NCI-H146 (cell line): Measurements from ENCODE around the gene RNASET2.
"Not testable (repeated sequence)": the region's sequence is repeated elsewhere in the genome, so short reads cannot be mapped to it uniquely, and the experiment has no call there.

Source experiments
- DNase-seq: peaks from one replicate; lab custom pipeline; 2025; lab: John Stamatoyannopoulos, UW

The RNASET2 gene

GRCh38 chr6:166970091-166970490 lies 13.7 kb upstream of the RNASET2 start:
- DNase-seq = no peak

DNA sequence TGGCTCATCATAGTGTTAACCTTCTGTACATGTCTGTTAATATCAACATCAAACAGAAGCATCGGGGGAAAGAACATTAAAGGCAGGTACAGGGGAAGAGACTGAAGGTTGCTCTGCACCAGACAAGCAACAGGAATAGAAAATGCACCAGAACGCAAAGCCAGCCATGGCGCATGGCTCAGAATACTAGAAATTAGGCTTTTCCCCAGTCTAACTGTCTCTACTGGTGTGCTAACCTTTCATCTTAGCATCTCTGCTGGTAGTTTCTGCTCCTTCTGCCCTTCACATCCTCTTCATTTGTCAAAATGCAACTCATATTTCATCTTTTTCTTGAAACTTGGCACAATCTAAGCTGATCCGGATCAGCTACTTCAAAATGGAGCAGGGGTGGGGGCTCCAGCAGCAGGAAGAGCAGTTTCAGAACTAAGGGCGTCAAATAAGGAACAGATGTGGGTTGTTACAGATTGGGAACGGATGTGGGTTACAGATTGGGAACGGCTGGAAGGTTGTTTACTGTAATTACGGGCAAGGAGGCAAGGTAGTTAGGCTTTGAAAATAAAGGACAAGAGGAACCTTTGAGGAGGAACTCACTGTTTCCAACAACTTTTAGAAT lies 13.1 kb upstream of the RNASET2 start:
- DNase-seq = no peak

- DNase-seq = no peak
Observed at GRCh38 chr6:166966268-166966667, 9.9 kb upstream of the RNASET2 start.

DNA sequence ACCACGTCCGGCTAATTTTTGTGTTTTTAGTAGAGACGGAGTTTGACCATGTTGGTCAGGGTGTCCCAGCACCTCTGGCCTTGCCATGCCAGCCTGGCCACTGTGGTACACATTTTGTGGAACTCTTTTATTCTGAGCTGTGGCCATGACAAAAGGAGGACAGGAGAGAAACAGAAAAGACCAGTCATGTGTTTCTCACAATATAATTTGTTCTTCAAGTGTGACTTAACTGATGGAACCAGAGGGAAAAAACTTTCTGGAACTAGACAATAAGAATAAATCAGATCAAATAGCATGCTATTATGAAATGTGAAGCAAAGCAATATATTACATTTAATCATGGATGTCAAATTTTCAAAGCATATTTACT lies 4.2 kb upstream of the RNASET2 start:
- DNase-seq = no peak

DNA sequence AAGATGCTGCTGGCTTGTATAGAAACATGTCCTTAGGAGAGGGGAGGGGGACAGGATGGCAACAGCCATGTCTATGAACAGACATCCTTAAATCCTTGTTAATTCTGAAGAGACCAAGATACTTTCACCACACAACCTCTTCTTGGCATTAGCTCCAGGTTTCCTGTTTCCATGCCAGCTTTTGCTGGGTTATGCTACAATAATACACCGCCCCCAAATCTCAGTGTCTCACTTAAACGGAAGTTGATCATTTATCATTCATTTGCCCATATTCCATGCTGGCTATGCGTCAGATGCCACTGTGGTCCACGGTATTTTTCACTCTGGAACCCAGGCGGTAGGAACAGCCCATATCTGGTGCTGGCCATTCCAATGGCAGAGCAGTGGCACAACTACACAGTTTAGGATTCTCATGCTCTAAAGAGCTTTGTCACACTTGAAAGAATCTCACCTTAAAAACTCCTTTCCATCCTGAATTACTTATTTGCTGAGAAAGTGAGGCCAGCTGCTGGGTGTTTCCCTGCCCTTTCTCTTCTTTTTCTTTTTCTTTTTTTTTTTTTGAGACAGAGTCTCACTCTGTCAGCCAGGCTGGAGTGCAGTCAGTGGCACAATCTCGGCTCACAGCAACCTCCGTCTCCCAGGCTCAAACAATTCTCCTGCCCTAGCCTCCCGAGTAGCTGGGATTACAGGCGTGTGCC lies 3.7 kb upstream of the RNASET2 start:
- DNase-seq = no peak

DNA sequence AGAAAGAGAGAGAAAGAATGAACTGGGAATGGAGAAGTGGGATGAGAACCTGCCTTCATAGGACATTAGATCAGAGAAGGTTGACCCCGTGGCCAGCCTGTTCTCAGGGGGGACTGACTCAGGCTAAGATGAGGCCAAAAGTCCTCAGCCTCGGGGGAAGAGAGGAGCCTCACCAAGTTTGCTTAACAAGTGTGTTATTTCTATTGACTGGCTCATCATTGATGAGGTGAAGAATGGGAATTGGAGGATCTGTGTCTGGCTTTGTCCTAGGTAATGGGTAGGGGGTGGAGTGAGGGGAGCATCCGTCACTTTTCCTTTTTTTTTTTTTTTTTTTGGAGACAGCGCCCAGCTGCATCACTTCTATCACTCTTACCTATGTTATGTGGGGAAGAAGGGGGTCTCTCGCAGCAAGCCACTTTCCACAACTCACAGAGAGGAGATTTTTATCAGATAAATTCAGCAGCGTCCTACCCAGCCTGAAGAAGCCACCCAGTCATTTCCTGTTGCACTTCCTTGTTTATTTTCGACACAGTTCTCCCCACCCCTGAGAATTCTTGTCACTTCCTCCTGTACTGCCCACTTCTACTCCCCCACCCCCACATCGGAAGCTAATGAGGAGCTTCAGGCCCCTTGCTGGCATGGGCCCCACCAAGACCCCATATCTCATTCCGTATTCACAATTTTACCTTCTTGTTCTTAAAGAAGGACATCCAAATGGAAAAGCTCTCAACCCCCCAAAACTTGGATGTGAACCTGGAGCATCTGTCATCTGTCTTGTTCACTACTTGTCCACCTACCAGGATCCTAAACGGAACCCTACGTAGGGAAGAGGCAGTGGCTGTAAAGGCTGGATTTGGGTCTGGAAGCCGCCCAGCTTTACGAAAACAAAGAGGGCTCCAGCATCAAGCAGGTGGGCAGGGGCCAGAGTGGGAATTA lies 2.8 kb upstream of the RNASET2 start:
- DNase-seq = no peak

GRCh38 chr6:166957805-166958076 lies 1.4 kb upstream of the RNASET2 start:
- peak; percentile 27 for DNase-seq

- DNase-seq = peak; percentile 89
Observed at GRCh38 chr6:166957087-166957804, 896 bp upstream of the RNASET2 start.

- DNase-seq = peak; percentile 88
Observed at GRCh38 chr6:166955865-166956443, 396 bp downstream of the RNASET2 start.

DNA sequence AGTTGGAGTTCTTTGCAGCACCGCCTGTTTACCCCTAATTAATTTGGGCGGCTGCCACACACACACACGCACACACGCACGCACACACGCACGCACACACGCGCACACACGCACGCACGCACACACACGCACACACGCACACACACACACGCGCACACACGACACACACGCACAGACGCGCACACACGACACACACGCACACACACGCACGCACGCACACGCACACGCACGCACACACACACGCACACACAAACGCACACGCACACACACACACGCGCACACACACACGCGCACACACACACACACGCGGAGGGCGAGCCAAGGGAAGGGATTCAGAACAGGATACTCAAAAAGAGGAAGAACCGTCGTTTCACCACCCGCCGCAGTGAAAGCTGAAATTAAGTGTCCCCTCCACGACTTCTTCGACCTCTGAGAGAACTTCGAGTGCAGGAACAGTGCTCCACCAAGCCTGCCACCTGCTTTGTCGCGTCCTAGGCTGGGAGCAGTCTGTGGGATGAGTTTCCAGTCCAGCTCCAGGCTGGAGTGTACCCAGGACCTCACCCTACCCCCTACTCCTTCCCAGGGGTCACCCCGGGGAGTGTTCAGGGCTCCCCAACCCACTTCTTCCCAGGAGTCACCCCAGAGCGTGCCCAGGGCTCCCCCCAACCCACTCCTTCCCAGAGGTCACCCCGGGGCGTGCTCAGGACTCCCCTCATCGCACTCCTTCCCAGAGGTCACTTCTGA lies 1.1 kb downstream of the RNASET2 start:
- no peak for DNase-seq

- no peak for DNase-seq
Observed at GRCh38 chr6:166954118-166954713, 2.1 kb downstream of the RNASET2 start.

- no peak for DNase-seq
Observed at GRCh38 chr6:166952567-166953486, 3.5 kb downstream of the RNASET2 start.

DNA sequence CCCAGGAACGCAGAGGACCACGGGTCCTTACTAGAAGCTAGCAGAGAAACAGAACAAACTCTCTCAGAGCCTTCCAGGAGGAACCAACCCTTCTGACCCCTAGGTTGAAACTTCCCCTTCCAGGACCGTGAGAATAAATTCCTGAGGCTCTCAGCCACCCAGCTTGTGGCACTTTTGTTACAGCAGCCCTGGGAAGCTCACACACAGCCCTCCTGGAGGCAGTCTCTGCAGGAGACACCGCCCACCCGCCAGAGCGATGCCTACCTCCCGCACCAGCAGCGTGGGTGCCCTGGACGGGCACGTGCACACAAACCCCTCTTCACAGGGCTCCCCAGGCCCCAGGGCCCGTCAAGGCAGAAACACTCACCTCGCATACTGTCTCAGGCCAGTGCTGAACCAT lies 4.2 kb downstream of the RNASET2 start:
- no peak for DNase-seq

DNA sequence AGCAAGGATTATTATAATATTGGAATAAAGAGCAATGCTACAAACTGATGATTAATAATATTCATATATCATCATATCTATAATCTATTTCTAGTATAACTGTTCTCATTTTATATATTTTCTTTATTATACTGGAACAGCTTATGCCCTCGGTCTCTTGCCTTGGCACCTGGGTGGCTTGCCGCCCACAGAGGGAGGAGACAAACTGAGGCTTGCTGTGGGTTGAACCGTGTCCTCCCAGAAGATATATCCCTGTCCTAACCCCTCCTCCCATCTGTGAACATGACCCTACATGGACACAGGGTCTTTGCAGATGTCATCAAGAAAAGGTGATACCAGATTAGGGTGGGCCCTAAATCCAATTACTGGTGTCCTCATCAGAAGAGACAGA lies 4.7 kb downstream of the RNASET2 start:
- no peak for DNase-seq

DNA sequence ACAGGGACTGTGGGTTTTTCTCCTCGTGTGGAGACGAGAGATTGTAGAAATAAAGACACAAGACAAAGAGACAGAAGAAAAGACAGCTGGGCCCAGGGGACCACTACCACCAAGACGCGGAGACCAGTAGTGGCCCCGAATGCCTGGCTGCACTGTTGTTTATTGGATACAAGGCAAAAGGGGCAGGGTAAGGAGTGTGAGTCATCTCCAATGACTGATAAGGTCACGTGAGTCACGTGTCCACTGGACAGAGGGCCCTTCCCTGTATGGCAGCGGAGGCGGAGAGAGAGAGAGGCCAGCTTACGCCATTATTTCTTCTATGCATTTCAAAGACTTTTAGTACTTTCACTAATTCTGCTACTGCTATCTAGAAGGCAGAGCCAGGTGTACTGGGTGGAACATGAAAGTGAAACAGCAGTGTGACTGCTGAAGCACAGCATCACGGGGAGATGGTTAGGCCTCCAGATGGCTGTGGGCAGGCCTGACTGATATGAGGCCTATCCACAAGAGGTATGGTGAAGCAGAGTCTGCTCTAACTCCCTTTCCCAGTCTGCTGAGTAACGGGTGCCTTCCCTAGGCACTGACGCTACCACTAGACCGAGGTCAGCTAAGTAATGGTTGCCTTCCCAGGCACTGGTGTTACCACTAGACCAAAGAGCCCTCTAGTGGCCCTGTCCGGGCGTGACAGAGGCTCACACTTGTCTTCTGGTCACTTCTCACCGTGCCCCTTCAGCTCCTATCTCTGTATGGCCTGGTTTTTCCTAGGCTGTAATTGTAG lies 5.3 kb downstream of the RNASET2 start:
- peak; percentile 67 for DNase-seq

- no peak for DNase-seq
Observed at GRCh38 chr6:166950443-166950821, 5.9 kb downstream of the RNASET2 start.

DNA sequence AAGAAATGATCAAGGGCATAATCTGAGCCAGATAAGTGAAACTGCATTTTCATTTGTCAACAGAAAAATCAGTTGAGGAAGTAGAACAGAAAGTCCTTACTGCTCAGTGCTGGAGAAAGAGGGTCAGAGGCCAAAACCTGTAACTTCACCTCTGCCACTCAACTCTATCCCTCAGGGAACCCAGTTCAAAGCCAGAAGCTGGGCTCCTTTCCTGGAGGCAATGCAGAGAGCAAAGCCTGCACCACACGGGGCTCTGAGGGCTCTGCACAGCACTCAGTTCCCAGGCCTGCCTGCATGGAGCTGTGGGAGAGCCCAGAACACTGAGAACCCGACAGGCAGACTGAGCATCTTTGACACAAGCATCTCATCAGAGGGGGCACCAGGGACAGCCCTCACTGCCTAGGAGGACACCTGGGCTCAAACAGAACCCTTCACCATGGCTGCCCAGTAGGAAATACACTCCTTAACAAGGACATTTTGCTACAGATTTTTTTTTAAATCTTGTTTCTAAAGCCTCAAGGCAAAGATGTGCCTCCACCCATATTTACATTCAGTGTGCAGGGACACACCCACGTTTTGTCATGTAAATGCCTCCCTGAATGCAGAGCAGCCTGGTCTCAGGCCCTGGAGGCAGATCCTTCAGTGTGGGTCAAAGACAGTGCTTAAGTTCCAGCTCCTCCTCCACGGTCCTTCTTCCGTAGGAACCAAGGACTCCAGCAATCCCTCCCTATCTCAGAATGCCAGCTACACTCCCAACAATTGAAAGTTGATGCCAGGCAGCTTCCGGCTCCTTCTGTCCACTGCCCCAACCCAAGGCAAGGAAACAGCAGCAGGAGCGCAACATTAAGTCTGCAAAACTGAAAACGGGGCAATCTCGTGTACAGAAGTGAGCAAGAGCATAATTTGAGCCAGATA lies 6.6 kb downstream of the RNASET2 start:
- DNase-seq = no peak

- DNase-seq = not testable (repeated sequence)
Observed at GRCh38 chr6:166948724-166949123, 7.6 kb downstream of the RNASET2 start.
